Stimulated activated CD4-positive, alpha-beta T cell treated with anti-CD3 and anti-CD28 coated beads, TNF-alpha, amount 100 ng/mL, for 48 hours (primary cell): ENCODE measurements around the gene SERPINB2.
"Not testable (repeated sequence)": the region's sequence is repeated elsewhere in the genome, so short reads cannot be mapped to it uniquely, and the experiment has no call there.

Experiments
- DNase-seq, 3 donors: peaks; one replicate each; pipeline ENCODE4 v3.0.0-alpha.2; 2020; ENCODE audit warnings: low read depth in 3 of 3

SERPINB2 gene

GRCh38 chr18:63936156-63936931 lies 48.8 kb downstream of the SERPINB2 start:
- peak in 2 of 3 donors; percentile 34 to 39 for DNase-seq

- no peak for DNase-seq
These were observed 49.5 kb downstream of the SERPINB2 start for GRCh38 chr18:63936932-63937393.

- no peak for DNase-seq
These were observed 52.5 kb downstream of the SERPINB2 start for GRCh38 chr18:63940008-63940407.

DNA sequence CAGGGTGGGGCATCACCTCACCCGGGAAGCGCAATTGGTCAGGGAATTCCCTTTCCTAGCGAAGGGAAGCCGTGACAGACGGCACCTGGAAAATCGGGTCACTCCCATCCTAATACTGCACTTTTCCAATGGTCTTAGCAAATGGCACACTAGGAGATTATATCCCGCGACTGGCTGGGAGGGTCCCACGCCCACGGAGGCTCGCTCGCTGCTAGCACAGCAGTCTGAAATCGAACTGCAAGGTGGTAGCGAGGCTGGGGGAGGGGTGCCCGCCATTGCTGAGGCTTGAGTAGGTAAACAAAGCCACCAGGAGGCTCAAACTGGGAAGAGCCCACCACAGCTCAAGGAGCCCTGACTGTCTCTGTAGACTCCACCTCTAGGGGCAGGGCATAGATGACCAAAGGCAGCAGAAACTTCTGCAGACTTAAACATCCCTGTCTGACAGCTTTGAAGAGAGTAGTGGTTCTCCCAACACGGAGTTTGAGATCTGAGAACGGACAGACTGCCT lies 53.1 kb downstream of the SERPINB2 start:
- DNase-seq, result not testable (repeated sequence)

DNA sequence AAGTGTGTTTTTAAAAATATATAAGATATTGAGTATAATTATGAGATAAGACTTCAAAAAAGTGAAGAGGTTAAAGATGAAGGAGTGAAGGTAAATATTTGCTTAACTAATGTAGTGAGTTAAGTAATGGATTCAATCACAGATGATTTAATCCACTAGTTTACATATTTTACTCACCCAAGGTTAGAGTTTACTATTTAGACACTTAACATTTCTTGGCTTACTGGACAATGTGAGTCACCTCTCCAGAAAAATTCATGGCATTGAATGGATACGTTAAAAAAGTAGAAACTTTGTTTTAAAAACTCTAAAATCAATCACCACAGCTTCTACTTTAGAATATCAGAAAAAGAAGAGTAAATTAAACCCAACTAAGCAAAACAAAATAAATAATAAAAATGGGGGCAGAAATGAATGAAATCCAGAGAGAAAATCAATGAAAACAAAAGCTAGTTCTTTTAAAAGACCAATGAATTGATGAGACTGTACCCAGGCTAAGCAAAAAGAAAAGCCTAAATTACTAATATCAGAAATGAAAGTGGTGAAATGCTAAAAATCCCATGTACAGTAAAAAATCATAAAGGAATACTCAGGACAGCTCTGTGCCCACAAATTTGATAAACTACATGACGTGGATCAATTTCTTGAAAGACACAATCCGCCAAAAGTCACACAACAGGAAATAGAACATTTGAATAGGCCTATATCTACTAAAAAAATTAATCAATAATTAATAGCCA lies 59.7 kb downstream of the SERPINB2 start:
- DNase-seq, result no peak

DNA sequence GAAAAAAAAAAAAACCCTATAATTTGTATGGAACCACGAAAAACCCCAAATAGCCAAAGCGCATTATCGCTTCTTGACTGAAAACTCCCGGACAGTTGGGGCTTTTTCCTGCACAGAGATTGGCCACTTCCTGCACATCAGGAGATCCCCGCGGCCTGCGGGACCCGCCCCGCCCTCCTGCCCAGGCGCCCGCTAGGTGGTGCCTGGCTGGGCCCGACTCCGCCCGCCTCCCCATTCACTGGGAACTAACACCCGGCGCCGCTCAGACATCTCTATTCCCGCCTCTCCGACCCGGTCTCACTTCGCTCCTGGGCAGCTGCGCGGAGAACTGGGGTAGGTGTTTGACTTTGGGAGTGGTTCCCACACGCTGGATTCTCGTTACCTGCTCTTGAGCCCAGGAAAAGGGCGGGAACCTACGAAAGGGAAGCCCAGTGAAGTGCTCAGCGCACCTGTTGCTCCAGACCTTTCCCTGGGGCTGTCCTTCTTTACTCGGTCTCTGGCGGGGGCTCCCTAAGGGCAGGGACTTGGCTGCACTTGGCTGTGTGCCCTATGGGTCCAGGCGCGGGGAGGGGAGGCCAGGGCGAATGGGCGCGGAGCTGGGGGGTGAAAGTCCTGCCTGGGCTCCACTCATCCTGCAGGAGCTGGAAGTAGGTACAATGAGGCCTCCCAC lies 61.7 kb downstream of the SERPINB2 start, which contains the start of gene HMSD:
TSS of gene HMSD (plus strand) at position 234 of the 670 bp plus-strand sequence. CDS start 4,155 bp downstream, outside the sequence.
- DNase-seq, result peak; percentile 43 to 47 (median 44)

DNA sequence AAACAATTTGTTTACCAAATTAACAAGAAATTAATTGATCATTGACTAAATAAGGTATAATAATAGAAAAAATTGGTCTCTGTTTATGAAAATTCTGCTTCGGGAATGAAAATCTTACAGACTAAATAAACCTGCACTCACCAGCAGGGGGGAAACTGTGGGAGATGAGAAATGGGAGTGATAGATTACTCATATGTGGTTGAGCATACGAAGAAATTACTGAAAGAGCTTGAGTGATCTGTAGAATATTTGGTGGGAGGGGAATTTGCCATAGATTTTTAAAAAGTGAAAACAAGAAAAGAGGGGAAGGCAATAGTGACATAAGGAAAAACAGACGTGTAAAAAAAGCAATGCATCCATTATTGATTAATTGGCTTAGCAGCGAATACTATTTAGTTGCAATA lies 63.8 kb downstream of the SERPINB2 start:
- no peak for DNase-seq
